AG10803 (cell line): ENCODE measurements around the gene SERPING1.

Experiments
- DNase-seq: peaks from one replicate; pipeline ENCODE4 v3.0.0; 2010; ENCODE audit warnings: low read depth
- H3K4me3 ChIP-seq: 2 replicates; pipeline ENCODE4 v1.5.1; 2011; ENCODE audit warnings: mild to moderate bottlenecking, low read length, control low read depth
- CTCF ChIP-seq: conservative IDR thresholded peaks from 2 replicates; pipeline ENCODE4 v1.5.1; 2011; ENCODE audit warnings: mild to moderate bottlenecking, low read length, control low read depth, inconsistent platforms

Gene SERPING1

GRCh38 chr11:57663975-57664374 lies 66.5 kb downstream of the SERPING1 start:
- TF ChIP-seq CTCF = no peak
- H3K4me3 ChIP-seq = no peak overlapping the region
- DNase-seq = no peak
